ENCODE data around the gene RPL14.
"Not testable (repeated sequence)": the region's sequence is repeated elsewhere in the genome, so short reads cannot be mapped to it uniquely, and the experiment has no call there.

The RPL14 gene

GRCh38 chr3:40461161-40461560, 4.0 kb downstream of the RPL14 start:
- no peak overlapping the region for H3K4me3 ChIP-seq (ENCODE audit: low read length)
- no peak for DNase-seq (ENCODE audit: low read depth)
- no peak for TF ChIP-seq CTCF (IDR thresholded peaks at IDR 0.05; ENCODE audit: insufficient read depth, low read depth, low read length, missing control alignments)

GRCh38 chr3:40462838-40463237, 5.7 kb downstream of the RPL14 start:
- not testable (repeated sequence) for DNase-seq (ENCODE audit: low read depth); H3K4me3 ChIP-seq (ENCODE audit: low read length)

- no peak overlapping the region for H3K4me3 ChIP-seq (ENCODE audit: low read length)
- no peak for TF ChIP-seq CTCF (IDR thresholded peaks at IDR 0.05; ENCODE audit: insufficient read depth, low read depth, low read length, missing control alignments)
- no peak for DNase-seq (ENCODE audit: low read depth)
Observed at GRCh38 chr3:40463579-40463978, 6.4 kb downstream of the RPL14 start.

GRCh38 chr3:40464339-40465110, 7.4 kb downstream of the RPL14 start:
- TF ChIP-seq CTCF (IDR thresholded peaks at IDR 0.05; ENCODE audit: insufficient read depth, low read depth, low read length, missing control alignments) = no peak
- DNase-seq (ENCODE audit: low read depth) = no peak
- no peak overlapping the region for H3K4me3 ChIP-seq (ENCODE audit: low read length)

- no peak for DNase-seq (ENCODE audit: low read depth)
- TF ChIP-seq CTCF (IDR thresholded peaks at IDR 0.05; ENCODE audit: insufficient read depth, low read depth, low read length, missing control alignments) = no peak
- no peak overlapping the region for H3K4me3 ChIP-seq (ENCODE audit: low read length)
Observed at GRCh38 chr3:40465111-40465407, 7.9 kb downstream of the RPL14 start.

- TF ChIP-seq CTCF (IDR thresholded peaks at IDR 0.05; ENCODE audit: insufficient read depth, low read depth, low read length, missing control alignments) = no peak
- DNase-seq (ENCODE audit: low read depth) = no peak
- no peak overlapping the region for H3K4me3 ChIP-seq (ENCODE audit: low read length)
Observed at GRCh38 chr3:40465456-40465855, 8.3 kb downstream of the RPL14 start.

GRCh38 chr3:40468018-40468417, 10.9 kb downstream of the RPL14 start:
- H3K4me3 ChIP-seq (ENCODE audit: low read length) = no peak overlapping the region
- DNase-seq (ENCODE audit: low read depth) = no peak
- no peak for TF ChIP-seq CTCF (IDR thresholded peaks at IDR 0.05; ENCODE audit: insufficient read depth, low read depth, low read length, missing control alignments)

All from epithelial cell of esophagus (primary cell).